SU-DHL-6 (cell line): ENCODE data around the gene ELP1.

Experiments
- H2AFZ ChIP-seq: fragments of 200-600 bp; sonication (generic); 2 replicates; pipeline ENCODE4 v1.6.1; 2014; ENCODE audit warnings: low read depth, mild to moderate bottlenecking, moderate library complexity, mixed read lengths, antibody characterized with exemption, low read length; ENCODE audit not compliant: severe bottlenecking
- H3F3A ChIP-seq: fragments of 200-600 bp; shearing (Covaris generic); 2 replicates; pipeline ENCODE4 v1.6.0; 2016; ENCODE audit warnings: antibody characterized with exemption, mild to moderate bottlenecking; ENCODE audit not compliant: insufficient read depth
- H3K27ac ChIP-seq: fragments of 200-600 bp; sonication (generic); 2 replicates; pipeline ENCODE4 v1.5.1; 2016; ENCODE audit warnings: low read depth, mild to moderate bottlenecking, low read length, moderate library complexity, mixed read lengths
- H3K27me3 ChIP-seq: fragments of 200-600 bp; sonication (generic), shearing (Covaris generic); 2 replicates; pipeline ENCODE4 v1.6.0; 2014; ENCODE audit warnings: mild to moderate bottlenecking, low read length
- H3K36me3 ChIP-seq: fragments of 200-600 bp; sonication (generic); 2 replicates; pipeline ENCODE4 v1.6.1; 2014; ENCODE audit warnings: mild to moderate bottlenecking, low read length, mixed read lengths
- H3K4me2 ChIP-seq: fragments of 300-600, 200-600 bp; shearing (Covaris generic), sonication (generic); 2 replicates; pipeline ENCODE4 v1.6.0; 2014; ENCODE audit warnings: low read length, low read depth, mild to moderate bottlenecking; ENCODE audit not compliant: poor library complexity, severe bottlenecking
- H3K4me3 ChIP-seq: fragments of 200-600 bp; sonication (generic); 2 replicates; pipeline ENCODE4 v1.5.1; 2014; ENCODE audit warnings: antibody characterized with exemption, low read length, mild to moderate bottlenecking, mixed read lengths; ENCODE audit not compliant: insufficient read depth, poor library complexity, severe bottlenecking
- H3K79me2 ChIP-seq: fragments of 200-600 bp; sonication (generic); 2 replicates; pipeline ENCODE4 v1.6.1; 2014; ENCODE audit warnings: mild to moderate bottlenecking, low read length, moderate library complexity; ENCODE audit not compliant: insufficient read depth
- H3K9ac ChIP-seq: fragments of 200-600 bp; sonication (generic); 2 replicates; pipeline ENCODE4 v1.7.0; 2014; ENCODE audit warnings: mild to moderate bottlenecking, low read length
- H3K9me2 ChIP-seq: fragments of 200-600 bp; sonication (generic); replicated peaks from 2 replicates; pipeline ENCODE4 v1.6.1; 2014; ENCODE audit warnings: low read length; ENCODE audit not compliant: insufficient read depth
- H3K9me3 ChIP-seq: fragments of 200-600 bp; sonication (generic); 2 replicates; pipeline ENCODE4 v1.6.1; 2014; ENCODE audit warnings: low read length, mixed read lengths; ENCODE audit not compliant: insufficient read depth
- H4K20me1 ChIP-seq: fragments of 200-600 bp; sonication (generic); 2 replicates; pipeline ENCODE4 v1.6.1; 2014; ENCODE audit warnings: low read depth, mild to moderate bottlenecking, antibody characterized with exemption, low read length, moderate library complexity, mixed read lengths
- CTCF ChIP-seq: fragments of 200-600 bp; sonication (generic); IDR thresholded peaks from one replicate; pipeline ENCODE4 v1.5.1; 2017; ENCODE audit warnings: antibody characterized with exemption, mild to moderate bottlenecking, low read length, moderate library complexity; ENCODE audit not compliant: insufficient read depth, poor library complexity, severe bottlenecking
- EZH2phosphoT487 ChIP-seq: fragments of 200-600 bp; sonication (generic), shearing (Covaris generic); conservative IDR thresholded peaks from 2 replicates; pipeline ENCODE4 v1.6.1; 2018; ENCODE audit warnings: mild to moderate bottlenecking, antibody characterized with exemption, low read length, moderate library complexity, mixed read lengths

Gene ELP1

GRCh38 chr9:108865037-108865436, 68.9 kb downstream of the ELP1 start:
- Histone ChIP-seq H3K4me2 (no peak overlapping the region), H3K9me3 (no peaks in the 10 kb centered on the region), H3K27ac (no peak overlapping the region), H3F3A (no peaks in the 10 kb centered on the region), H3K9ac (no peak overlapping the region), H3K79me2 (no peaks in the 10 kb centered on the region), H2AFZ (no peak overlapping the region), H3K36me3 (no peaks in the 10 kb centered on the region), H3K9me2 (no peaks in the 10 kb centered on the region), H3K27me3 (no peaks in the 10 kb centered on the region), H3K4me3 (no peak overlapping the region), H4K20me1 (no peaks in the 10 kb centered on the region)
- TF ChIP-seq CTCF = no peak
- no peak for TF ChIP-seq EZH2phosphoT487

- Histone ChIP-seq H4K20me1 (no peaks in the 10 kb centered on the region), H3K4me3 (no peak overlapping the region), H3K9me3 (no peaks in the 10 kb centered on the region), H3K27ac (no peak overlapping the region), H3K4me2 (no peak overlapping the region), H3K79me2 (no peaks in the 10 kb centered on the region), H3F3A (no peaks in the 10 kb centered on the region), H3K27me3 (no peaks in the 10 kb centered on the region), H2AFZ (no peak overlapping the region), H3K36me3 (no peaks in the 10 kb centered on the region), H3K9me2 (no peaks in the 10 kb centered on the region), H3K9ac (no peak overlapping the region)
- TF ChIP-seq CTCF (no peak), EZH2phosphoT487 (no peak)
Observed at GRCh38 chr9:108864446-108864845, 69.5 kb downstream of the ELP1 start.

GRCh38 chr9:108863891-108864290, 70.0 kb downstream of the ELP1 start:
- Histone ChIP-seq H3K27ac (no peak overlapping the region), H3K4me3 (no peak overlapping the region), H3F3A (no peaks in the 10 kb centered on the region), H3K4me2 (no peak overlapping the region), H3K9me3 (no peaks in the 10 kb centered on the region), H3K9ac (no peak overlapping the region), H3K36me3 (no peaks in the 10 kb centered on the region), H4K20me1 (no peaks in the 10 kb centered on the region), H3K79me2 (no peaks in the 10 kb centered on the region), H3K27me3 (no peaks in the 10 kb centered on the region), H2AFZ (no peak overlapping the region), H3K9me2 (no peaks in the 10 kb centered on the region)
- TF ChIP-seq CTCF (no peak), EZH2phosphoT487 (no peak)
